Trophoblast cell (in vitro differentiated cells and primary cell): ENCODE results near the gene SPPL3.
A peak's percentile ranks its signal among the peaks of the same experiment; 100 is the strongest.
"Not testable (repeated sequence)": the region's sequence is repeated elsewhere in the genome, so short reads cannot be mapped to it uniquely, and the experiment has no call there.

Experiments used
- DNase-seq, 2 donors: peaks; one replicate each; pipeline ENCODE4 v3.0.0-alpha.2; 2016
- H2AFZ ChIP-seq: 2 replicates; pipeline ENCODE4 v1.6.1; 2013; ENCODE audit warnings: low read length, moderate library complexity, mild to moderate bottlenecking; ENCODE audit not compliant: insufficient read depth, poor library complexity
- H2AK5ac ChIP-seq: 2 replicates; pipeline ENCODE4 v1.6.1; 2013; ENCODE audit warnings: mild to moderate bottlenecking, low read length
- H2BK120ac ChIP-seq: 2 replicates; pipeline ENCODE4 v1.6.1; 2013; ENCODE audit warnings: low read length, mild to moderate bottlenecking, moderate library complexity; ENCODE audit not compliant: insufficient read depth, poor library complexity
- H2BK12ac ChIP-seq: 2 replicates; pipeline ENCODE4 v1.6.1; 2013; ENCODE audit warnings: mild to moderate bottlenecking, low read length, moderate library complexity
- H2BK5ac ChIP-seq: 2 replicates; pipeline ENCODE4 v1.6.1; 2013; ENCODE audit warnings: low read length, low read depth, moderate library complexity, mild to moderate bottlenecking; ENCODE audit not compliant: poor library complexity
- H3K14ac ChIP-seq: 2 replicates; pipeline ENCODE4 v1.6.1; 2013; ENCODE audit warnings: mild to moderate bottlenecking, low read length
- H3K18ac ChIP-seq: 2 replicates; pipeline ENCODE4 v1.6.1; 2013; ENCODE audit warnings: mild to moderate bottlenecking, low read length
- H3K23ac ChIP-seq: 2 replicates; pipeline ENCODE4 v1.6.1; 2013; ENCODE audit warnings: low read length
- H3K27ac ChIP-seq: 2 replicates; pipeline ENCODE4 v1.5.1; 2013; ENCODE audit warnings: low read depth, mild to moderate bottlenecking, inconsistent platforms, low read length, moderate library complexity
- H3K27me3 ChIP-seq: 2 replicates; pipeline ENCODE4 v1.6.1; 2013; ENCODE audit warnings: inconsistent platforms, mild to moderate bottlenecking, low read length, moderate library complexity; ENCODE audit not compliant: insufficient read depth
- H3K36me3 ChIP-seq, 2 experiments: 1 replicate in 1 of 2; 2 replicates in 1 of 2; pipeline ENCODE4 v1.6.1; 2013; ENCODE audit warnings: low read length in 2 of 2, mild to moderate bottlenecking in 2 of 2, moderate library complexity in 1 of 2; ENCODE audit not compliant: insufficient read depth in 2 of 2, control insufficient read depth in 1 of 2
- H3K4ac ChIP-seq: 2 replicates; pipeline ENCODE4 v1.6.1; 2013; ENCODE audit warnings: low read depth, mild to moderate bottlenecking, low read length, moderate library complexity
- H3K4me1 ChIP-seq, 2 experiments: 1 replicate in 1 of 2; 2 replicates in 1 of 2; pipeline ENCODE4 v1.6.1; 2013; ENCODE audit warnings: low read length in 2 of 2, mild to moderate bottlenecking in 2 of 2, moderate library complexity in 1 of 2; ENCODE audit not compliant: insufficient read depth in 2 of 2, control insufficient read depth in 1 of 2
- H3K4me2 ChIP-seq: 2 replicates; pipeline ENCODE4 v1.6.1; 2013; ENCODE audit warnings: inconsistent platforms, mild to moderate bottlenecking, low read length, moderate library complexity
- H3K4me3 ChIP-seq: 2 replicates; pipeline ENCODE4 v1.5.1; 2013; ENCODE audit warnings: mild to moderate bottlenecking, low read depth, low read length, inconsistent platforms
- H3K79me1 ChIP-seq: one replicate; pipeline ENCODE4 v1.6.1; 2013; ENCODE audit warnings: low read length
- H3K79me2 ChIP-seq: 2 replicates; pipeline ENCODE4 v1.6.1; 2013; ENCODE audit warnings: low read length, mild to moderate bottlenecking; ENCODE audit not compliant: control insufficient read depth, insufficient read depth, poor library complexity
- H3K9ac ChIP-seq: 2 replicates; pipeline ENCODE4 v1.6.1; 2013; ENCODE audit warnings: mild to moderate bottlenecking, low read length
- H3K9me3 ChIP-seq: 2 replicates; pipeline ENCODE4 v1.6.1; 2013; ENCODE audit warnings: low read depth, mild to moderate bottlenecking, control low read depth, inconsistent platforms, low read length; ENCODE audit not compliant: insufficient read depth
- H4K12ac ChIP-seq: 2 replicates; pipeline ENCODE4 v1.6.1; 2013; ENCODE audit warnings: low read depth, mild to moderate bottlenecking, low read length, moderate library complexity
- H4K8ac ChIP-seq: 2 replicates; pipeline ENCODE4 v1.6.1; 2013; ENCODE audit warnings: low read depth, mild to moderate bottlenecking, low read length, moderate library complexity
- H4K91ac ChIP-seq: one replicate; pipeline ENCODE4 v1.6.1; 2013; ENCODE audit warnings: low read depth, mild to moderate bottlenecking, low read length, moderate library complexity
- WGBS: extraction: QIAGEN DNeasy Blood & Tissue Kit; methylation state at CpG from one replicate; pipeline ENCODE4 v1.1.7; 2013; ENCODE audit warnings: missing lambda C conversion rate; ENCODE audit not compliant: insufficient read length, insufficient coverage; ENCODE audit errors: extremely low coverage; 5-methylcytosine and 5-hydroxymethylcytosine counted together

SPPL3 gene

DNA sequence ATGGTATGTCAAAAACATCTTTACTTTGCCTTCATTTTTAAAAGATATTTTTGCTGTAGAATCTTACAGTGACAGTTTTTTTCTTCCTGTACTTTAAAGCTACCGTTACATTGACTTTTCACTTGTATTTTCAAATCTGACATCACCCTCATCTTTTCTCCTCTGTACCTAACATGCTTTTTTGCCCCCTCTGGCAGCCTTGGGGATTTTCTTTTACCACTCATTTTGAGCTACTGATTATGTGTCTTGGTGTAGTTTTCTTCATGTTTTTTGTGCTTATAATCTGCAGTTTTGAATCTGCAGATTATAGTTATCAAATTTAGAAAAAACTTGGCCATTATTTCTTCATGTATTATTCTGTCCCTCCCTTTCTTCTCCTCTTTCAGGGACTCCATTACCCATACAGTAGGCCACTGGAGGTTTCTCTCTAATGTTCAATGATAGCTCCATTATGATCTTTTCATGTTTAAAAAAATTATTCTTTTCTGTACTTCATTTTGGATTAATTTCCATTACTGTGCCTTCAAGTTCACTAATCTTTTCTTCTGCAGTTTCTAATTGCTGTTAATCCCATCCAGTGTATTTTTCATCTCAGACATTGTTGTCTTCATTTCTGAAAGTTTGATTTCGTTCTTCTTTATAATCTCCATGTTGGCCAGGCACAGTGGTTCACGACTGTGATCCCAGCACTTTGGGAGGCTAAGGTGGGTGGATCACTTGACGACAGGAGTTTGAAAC is 108.5 kb downstream of the SPPL3 start:
- Histone ChIP-seq H3K4me3 (no peak overlapping the region), H2AFZ (no peak overlapping the region), H4K91ac (no peak overlapping the region), H3K4ac (no peak overlapping the region), H3K27me3 (no peaks in the 10 kb centered on the region), H2BK5ac (no peak overlapping the region), H4K8ac (no peak overlapping the region), H3K9me3 (peaks cover 1% of the 10 kb centered on the region), H3K27ac (no peak overlapping the region), H2BK120ac (no peak overlapping the region), H2AK5ac (no peak overlapping the region), H3K4me2 (no peak overlapping the region), H3K18ac (no peak overlapping the region), H3K9ac (no peak overlapping the region), H3K23ac (no peak overlapping the region), H4K12ac (no peak overlapping the region), H3K36me3 (no peaks in the 10 kb centered on the region), H2BK12ac (no peak overlapping the region), H3K79me1 (no peaks in the 10 kb centered on the region), H3K79me2 (no peaks in the 10 kb centered on the region), H3K14ac (no peak overlapping the region), H3K4me1 (peaks cover 4 to 11% of the 10 kb centered on the region in 2 experiments)
- no peak for DNase-seq
- WGBS, result no CpG with 5 or more reads among the region's 4 CpGs

DNA sequence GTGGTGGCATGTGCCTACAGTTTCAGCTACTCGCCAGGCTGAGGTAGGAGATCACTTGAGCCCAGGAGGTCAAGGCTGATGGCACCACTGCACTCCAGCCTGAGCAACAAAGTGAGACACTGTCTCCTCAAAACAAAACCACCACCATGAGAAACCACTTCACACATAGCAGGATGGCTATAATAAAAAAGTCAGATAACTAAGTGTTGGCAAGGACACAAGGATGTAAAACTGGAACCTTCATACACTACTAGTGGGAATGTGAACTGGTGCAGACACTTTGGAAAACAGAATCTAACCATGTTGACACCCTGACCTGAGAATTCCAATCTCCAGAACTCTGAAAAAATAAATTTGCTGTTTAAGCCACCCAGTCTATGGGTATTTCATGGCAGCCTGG is 110.8 kb downstream of the SPPL3 start:
- no peak overlapping the region for H2BK120ac ChIP-seq
- H3K4ac ChIP-seq, result no peak overlapping the region
- no peak overlapping the region for H3K14ac ChIP-seq
- H3K27me3 ChIP-seq, result no peaks in the 10 kb centered on the region
- no peak overlapping the region for H4K12ac ChIP-seq
- H3K4me3 ChIP-seq, result no peak overlapping the region
- H3K9ac ChIP-seq, result no peak overlapping the region
- H3K18ac ChIP-seq, result no peak overlapping the region
- H3K79me1 ChIP-seq, result no peaks in the 10 kb centered on the region
- H2BK5ac ChIP-seq, result no peak overlapping the region
- no peak overlapping the region for H2AK5ac ChIP-seq
- H4K8ac ChIP-seq, result no peak overlapping the region
- no peak overlapping the region for H4K91ac ChIP-seq
- no peak overlapping the region for H2AFZ ChIP-seq
- no peaks in the 10 kb centered on the region for H3K79me2 ChIP-seq
- H3K27ac ChIP-seq, result no peak overlapping the region
- no CpG with 5 or more reads among the region's 1 CpG for WGBS
- no peak overlapping the region for H3K23ac ChIP-seq
- peaks cover 1% of the 10 kb centered on the region for H3K9me3 ChIP-seq
- H3K4me1 ChIP-seq, result peaks cover 2% of the 10 kb centered on the region in 2 experiments
- DNase-seq, result no peak
- H3K36me3 ChIP-seq, result no peaks in the 10 kb centered on the region
- H3K4me2 ChIP-seq, result no peak overlapping the region
- H2BK12ac ChIP-seq, result no peak overlapping the region

DNA sequence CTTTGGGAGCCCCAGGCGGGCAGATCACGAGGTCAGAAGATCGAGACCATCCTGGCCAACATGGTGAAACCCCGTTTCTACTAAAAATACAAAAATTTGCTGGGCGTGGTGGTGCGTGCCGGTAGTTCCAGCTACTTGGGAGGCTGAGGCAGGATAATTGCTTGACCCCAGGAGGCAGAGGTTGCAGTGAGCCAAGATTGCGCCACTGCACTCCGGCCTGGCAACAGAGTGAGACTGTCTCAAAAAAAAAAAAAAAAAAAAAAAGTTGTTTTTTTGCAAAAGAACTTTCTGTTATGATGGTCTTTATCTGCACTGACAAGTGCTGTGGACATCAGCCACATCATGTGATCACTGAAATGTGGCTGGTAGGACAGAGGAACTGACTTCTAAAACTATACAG is 111.7 kb downstream of the SPPL3 start:
- H3K4me1 ChIP-seq, H2BK12ac ChIP-seq, H3K27ac ChIP-seq, H2BK5ac ChIP-seq, H2BK120ac ChIP-seq, H3K79me2 ChIP-seq, H3K79me1 ChIP-seq, H4K91ac ChIP-seq, H3K4ac ChIP-seq, H2AK5ac ChIP-seq, H3K23ac ChIP-seq, H3K9ac ChIP-seq, H3K27me3 ChIP-seq, H4K12ac ChIP-seq, H4K8ac ChIP-seq, H3K4me2 ChIP-seq, H2AFZ ChIP-seq, H3K4me3 ChIP-seq, DNase-seq, H3K18ac ChIP-seq, H3K14ac ChIP-seq, H3K9me3 ChIP-seq, H3K36me3 ChIP-seq: not testable (repeated sequence)
- WGBS, result no CpG with 5 or more reads among the region's 9 CpGs

DNA sequence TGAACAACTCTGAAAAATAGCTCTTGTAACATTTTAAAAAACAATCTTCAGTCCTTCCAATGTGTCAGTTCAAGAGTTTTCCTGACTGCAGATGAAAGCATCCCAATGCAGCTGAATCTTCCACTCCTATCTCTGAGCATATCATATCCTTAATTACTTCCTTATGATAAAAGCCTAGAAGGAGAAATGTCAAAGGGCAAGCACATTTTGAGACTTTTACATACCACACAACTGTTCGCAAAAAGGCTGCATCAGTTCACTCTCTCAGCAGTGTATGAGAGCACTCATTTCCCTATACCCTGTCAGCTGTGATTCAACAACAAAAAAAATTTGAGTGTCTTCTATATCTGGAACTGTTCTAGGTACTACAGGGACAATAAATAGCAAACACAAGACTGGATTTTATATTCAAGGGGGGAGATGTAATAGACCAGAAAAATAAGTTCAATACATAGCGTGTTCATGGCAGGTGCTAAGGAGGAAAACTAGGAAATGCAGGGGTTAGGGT is 112.4 kb downstream of the SPPL3 start:
- H3K27ac ChIP-seq, result no peak overlapping the region
- no peak overlapping the region for H2BK120ac ChIP-seq
- H2BK5ac ChIP-seq, result no peak overlapping the region
- H3K36me3 ChIP-seq, result no peaks in the 10 kb centered on the region
- H3K79me1 ChIP-seq, result no peaks in the 10 kb centered on the region
- H3K23ac ChIP-seq, result no peak overlapping the region
- H3K9me3 ChIP-seq, result peaks cover 1% of the 10 kb centered on the region
- no CpG with 5 or more reads among the region's 2 CpGs for WGBS
- no peak overlapping the region for H2AK5ac ChIP-seq
- H2BK12ac ChIP-seq, result no peak overlapping the region
- no peak overlapping the region for H3K9ac ChIP-seq
- H3K4me1 ChIP-seq, result no peaks in the 10 kb centered on the region
- H3K27me3 ChIP-seq, result no peaks in the 10 kb centered on the region
- no peak overlapping the region for H3K4ac ChIP-seq
- DNase-seq, result peak in 1 of 2 donors; percentile 15
- no peak overlapping the region for H3K4me3 ChIP-seq
- no peak overlapping the region for H4K8ac ChIP-seq
- H2AFZ ChIP-seq, result no peak overlapping the region
- H4K91ac ChIP-seq, result no peak overlapping the region
- H4K12ac ChIP-seq, result no peak overlapping the region
- no peak overlapping the region for H3K18ac ChIP-seq
- no peak overlapping the region for H3K14ac ChIP-seq
- no peaks in the 10 kb centered on the region for H3K79me2 ChIP-seq
- no peak overlapping the region for H3K4me2 ChIP-seq
